ENCODE data around the gene CXCL12.

Gene CXCL12

GRCh38 chr10:44333511-44333910 lies 51.4 kb downstream of the CXCL12 start:
- peak; percentile 14 for DNase-seq

DNA sequence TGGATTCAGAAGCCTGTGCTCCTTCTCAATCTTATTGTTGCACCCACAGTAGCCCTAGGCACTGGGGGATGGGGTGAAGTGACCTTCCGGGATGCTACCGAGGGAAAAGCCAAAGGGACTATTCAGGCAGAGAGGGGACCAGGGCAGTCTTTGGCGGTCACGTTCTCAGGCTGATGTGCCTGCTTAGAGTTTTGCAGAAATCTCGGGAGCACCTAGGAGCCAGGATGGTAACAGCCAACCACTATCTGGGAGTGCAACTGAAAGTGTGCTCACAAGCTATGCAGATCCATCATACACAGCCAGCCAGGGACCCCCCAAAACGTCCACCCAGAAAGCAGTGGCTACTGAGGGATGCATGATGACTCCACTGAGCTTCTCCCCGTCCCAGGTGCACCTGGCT lies 52.4 kb downstream of the CXCL12 start:
- peak; percentile 9 for DNase-seq

DNA sequence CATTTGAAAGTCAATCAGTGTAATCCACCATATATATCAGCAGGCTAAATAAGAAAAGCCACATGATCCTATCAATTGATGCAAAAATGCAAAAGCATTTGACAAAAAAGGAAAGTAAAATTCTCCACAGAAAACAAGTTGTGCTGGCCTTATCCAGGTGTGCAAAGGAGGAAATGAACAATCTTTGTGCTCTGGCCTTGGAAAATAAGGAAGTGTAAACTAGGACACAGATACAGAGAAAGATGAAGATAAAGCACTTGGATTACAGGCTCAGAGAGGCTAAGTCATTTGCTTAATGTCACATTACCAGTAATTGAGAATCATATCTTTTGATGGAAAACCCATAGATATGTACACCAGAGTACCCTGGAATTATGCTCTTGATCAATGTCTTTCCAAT lies 54.5 kb downstream of the CXCL12 start:
- no peak for DNase-seq

DNA sequence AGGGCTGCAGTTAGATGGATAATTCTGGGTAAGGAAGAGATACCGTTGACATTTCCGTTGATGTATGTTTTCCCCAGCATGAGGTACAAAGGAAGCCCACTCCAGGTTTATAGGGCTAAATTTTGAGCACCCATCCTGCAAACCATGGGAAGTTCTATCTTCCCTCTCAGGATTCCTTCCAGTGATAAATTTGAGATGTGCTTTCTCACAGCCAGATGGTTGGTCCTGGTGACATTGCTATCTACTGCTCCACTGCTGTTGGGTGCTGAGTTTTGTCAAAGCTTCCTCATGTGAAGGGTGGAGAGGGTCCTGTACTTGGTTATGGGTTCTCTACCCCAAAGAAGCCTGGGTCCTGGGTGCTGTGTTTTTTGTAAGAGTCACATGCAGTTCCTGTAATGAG lies 57.4 kb downstream of the CXCL12 start:
- DNase-seq: no peak
